HG03196 (cell line): ENCODE measurements around the gene SLC15A3.
"Not testable (repeated sequence)": the region's sequence is repeated elsewhere in the genome, so short reads cannot be mapped to it uniquely, and the experiment has no call there.

ENCODE experiments used
- ATAC-seq: cut with Tn5 transposase; IDR thresholded peaks from one replicate; pipeline ENCODE4 v1.9.1; 2021; ENCODE audit not compliant: unreplicated experiment

The SLC15A3 gene

DNA sequence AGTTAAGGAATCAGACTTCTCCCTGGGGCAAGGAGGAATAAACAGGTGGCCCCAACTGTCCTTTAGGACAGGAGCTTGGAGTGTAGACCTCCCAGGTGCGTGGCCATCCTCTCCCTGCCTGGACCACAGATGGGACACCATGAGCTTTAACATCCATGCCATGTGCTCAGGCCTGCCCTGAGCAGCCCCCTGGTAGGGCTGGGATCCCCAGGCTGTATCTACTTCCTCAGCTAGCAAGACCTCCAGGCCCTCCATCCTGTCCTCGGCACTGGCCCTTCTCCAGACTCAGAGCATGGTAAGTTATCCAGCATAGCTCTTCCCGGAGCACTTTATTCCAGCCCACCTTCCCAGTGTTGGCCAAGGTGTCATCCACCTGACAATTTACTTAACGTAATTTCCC is 25.2 kb upstream of the SLC15A3 start:
- no peak for ATAC-seq

DNA sequence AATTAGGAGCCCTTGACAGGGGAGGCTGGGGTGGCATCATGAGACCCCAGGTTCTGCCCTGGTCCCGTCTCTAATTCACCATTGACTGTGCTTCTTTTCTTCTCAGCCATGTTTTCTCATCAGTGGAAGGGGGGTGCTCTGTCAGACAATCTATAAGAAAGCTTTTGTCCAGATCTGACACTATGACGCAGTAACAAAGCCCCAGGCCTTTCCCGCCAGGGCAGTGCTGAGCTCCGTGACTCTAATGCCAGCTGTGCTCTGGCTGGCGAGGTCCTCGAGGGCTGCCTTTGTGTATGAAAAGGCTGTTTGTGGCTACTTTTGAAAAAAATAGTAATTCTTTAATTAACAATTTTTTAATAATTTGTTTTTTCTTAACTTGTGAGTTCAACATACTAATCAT is 22.8 kb upstream of the SLC15A3 start:
- ATAC-seq, result no peak

DNA sequence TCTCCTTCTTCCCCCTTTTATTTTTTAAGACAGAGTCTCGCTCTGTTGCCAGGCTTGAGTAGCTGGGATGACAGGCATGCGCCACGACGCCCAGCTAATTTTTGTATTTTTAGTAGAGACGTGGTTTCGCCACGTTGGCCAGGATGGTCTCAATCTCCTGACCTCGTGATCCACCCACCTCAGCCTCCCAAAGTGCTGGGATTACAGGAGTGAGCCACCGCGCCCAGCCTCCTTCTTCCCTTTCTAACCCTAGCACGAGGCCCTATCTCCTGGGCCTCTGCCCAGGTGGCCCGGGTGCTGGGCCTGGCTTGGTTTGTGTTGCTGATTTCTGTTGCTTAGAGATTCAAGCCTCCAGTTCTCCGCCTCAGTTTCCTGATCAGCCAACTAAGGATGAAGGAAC is 22.3 kb upstream of the SLC15A3 start:
- not testable (repeated sequence) for ATAC-seq

DNA sequence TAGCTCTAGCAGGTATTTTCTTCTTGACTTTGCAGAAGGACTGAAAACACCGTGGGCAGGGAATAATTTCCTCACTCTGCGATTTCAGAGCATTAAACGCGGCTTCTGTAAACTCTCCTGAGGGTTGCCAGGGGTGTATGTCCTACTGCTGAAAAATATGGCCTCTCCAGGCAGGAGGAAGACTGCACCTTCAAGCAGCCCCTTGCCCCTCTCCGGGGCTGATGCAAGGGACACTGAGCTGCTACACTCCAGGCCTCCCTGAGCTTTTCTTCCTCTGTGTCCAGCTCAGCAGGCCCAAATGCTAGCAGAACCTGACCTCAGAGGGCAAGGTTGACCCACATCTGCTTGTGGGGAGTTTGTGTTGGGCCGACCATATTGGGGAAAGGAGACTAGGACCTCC is 21.7 kb upstream of the SLC15A3 start:
- no peak for ATAC-seq

DNA sequence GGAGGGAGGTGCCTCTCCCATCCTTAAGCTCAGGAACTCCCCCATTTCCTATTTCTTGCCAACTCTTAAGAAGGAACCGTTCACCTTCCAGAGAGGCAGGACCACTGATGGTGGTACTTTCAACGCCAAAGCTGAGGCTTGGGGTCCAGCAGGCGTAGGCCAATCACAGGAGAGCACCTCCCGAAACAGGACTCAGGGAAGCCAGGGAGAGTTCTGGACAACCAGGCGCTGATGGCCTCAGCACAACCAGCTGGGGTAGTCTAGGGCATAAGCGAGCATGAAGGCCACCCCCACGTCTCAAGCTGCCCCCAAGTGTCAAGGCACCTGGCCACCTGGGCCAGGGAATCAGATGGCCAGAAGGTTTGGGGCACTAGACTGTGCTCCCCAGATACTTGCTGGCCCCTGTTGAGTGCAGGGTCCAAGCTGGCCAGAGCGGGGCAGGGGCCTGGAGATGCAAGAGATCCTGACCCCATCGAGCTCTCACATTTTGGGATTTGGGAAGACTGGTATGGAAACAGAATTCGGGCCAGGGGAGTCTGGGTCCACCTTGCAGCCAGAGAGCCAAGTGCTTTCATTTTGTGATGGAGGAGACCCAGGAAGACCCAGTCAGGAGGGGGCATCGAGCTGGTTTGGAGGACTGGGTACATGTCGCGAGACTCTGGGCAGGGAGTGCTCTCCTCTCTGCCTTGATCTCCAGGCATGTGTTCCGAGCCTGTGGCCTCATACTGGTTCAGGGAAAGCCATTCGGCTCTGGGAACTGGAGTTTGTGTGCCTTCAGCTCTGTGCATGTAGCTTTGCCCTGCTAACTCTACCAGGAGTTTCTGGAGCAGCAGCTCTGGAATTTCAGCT is 20.4 kb upstream of the SLC15A3 start:
- ATAC-seq, result no peak

DNA sequence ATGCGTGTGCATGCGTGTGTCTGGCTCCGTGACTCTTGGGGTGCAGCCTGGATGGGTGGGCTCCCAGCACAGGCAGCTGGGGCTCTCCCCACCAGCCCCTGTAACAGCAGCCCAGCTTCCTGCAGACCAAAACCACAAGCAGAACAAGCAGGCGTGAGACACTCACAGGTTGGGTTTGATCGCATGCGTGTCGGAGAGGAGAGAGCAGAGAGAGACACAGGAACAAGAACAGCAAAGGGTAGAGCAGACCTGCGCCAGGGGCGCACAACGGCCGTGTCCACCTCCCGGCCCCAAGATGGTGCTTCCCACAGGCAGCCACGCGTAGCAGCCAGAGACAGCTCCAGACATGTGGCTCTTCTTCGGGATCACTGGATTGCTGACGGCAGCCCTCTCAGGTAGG is 19.5 kb upstream of the SLC15A3 start, which contains the start of gene CD6:
Gene CD6 (plus strand): TSS at position 161 of the 400 bp plus-strand sequence. CDS start 186 bp downstream, at position 347.
- ATAC-seq, result no peak

DNA sequence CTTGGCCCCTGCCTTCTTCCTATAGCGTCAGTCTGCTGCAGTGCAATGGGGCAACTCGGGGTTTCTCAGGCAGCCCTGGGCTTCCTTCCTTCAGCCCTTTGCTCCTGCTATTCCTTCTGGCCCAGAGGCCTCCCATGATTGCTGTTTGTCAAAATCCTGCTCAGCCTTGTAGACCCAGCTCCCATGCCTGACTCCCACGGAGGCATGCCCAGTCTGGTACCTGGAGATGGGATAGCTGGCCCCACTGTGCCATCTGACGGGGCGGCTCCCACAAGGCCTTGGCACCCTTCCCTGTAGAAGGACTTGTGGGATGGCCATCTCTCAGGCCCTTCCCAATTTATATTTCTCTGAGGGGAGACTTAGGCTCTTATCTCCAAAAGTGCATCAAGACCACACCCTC is 18.9 kb upstream of the SLC15A3 start:
- no peak for ATAC-seq

DNA sequence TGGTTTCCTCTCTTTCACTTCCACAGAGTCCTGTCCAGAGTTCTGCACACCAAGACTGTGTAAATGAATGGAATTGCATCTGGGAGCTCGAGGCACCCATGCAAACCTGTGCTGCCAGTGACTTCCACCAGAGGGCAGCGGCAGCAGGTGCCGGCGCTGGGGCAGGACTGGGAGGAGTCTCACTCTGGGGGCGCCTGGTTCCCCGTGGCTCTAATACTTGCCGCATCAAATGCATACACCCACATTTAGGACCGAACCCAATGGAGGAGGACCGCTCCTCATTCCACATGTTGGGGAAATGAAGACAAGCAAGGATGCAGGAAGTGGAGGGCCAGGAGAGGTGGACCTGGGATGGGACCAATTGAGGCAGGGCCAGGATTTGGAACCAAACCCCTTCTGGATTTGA is 18.4 kb upstream of the SLC15A3 start:
- no peak for ATAC-seq

DNA sequence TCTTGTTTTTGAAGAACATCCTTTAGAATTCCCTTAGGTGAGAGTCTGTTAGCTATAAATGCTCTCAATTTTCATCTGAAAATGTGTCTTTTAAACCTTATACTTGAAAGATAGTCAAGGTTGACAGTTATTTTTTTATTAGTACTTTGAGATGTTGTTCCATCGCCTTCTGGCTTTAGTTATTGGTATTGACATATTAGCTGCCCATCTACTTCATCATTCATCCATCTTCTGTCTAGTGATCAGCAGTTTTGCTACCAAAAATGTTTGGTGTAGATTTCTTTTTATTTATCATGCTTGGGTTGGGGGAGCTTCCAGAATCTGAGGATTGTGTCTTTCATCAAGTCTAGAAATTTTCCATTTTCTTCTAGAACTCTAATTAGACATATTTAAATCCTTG is 16.2 kb upstream of the SLC15A3 start:
- ATAC-seq, result no peak

DNA sequence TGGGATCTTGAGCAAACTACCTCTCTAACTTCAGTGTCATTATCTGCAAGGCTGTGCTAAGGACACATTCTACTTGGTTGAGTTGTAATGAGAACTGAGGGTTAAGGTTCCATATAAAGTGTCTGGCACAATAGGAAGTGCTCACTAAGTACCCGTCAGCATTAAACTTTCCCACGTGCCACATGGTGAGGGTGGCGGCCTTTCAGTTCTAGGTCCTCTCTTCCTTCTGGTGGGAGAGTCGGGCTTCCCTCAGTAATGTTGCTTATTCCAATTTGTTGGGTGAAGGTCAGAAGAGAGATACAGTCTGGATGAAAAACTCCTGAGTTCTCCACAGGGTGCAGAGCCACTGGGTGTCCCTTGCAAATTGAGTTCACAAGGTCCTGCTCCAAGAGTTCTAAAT is 14.9 kb upstream of the SLC15A3 start:
- ATAC-seq, result no peak

DNA sequence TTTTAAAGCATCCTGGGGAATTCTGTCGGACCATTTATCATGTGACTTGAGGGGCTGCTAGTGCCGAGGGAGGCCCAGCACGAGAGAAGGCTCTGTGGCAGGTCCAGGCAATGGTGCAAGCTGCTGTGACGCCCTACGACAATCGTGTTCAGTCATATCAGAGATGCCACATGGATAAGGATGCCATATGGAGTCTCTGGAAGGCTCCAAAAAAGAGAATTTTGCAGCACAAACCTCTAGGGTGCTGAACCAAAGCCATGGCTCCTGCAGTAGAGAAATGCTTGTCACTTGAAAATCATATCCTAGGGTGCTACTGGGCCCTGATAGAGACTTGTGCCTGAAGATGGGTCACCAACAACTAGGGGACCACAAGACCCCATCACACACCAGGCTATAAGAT is 12.8 kb upstream of the SLC15A3 start:
- no peak for ATAC-seq

DNA sequence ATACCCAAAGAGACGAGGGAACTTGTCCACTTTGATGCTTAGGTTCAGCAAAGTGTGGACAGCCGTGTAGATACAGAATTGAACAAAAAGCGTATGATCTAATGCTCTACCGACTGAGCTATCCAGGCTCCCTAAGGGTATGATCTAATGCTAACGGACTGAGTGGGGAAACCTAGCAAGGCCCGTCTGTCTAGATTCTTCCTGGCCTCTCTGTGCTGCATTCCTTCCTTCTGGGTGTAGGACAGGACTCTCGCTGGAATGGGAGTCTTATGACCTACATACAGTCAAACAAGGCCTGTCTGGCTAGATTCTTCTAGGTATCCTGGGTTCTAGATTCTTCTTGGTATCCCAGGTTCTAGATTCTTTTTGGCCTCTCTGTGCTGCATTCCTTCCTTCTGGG is 8.4 kb upstream of the SLC15A3 start:
- no peak for ATAC-seq

DNA sequence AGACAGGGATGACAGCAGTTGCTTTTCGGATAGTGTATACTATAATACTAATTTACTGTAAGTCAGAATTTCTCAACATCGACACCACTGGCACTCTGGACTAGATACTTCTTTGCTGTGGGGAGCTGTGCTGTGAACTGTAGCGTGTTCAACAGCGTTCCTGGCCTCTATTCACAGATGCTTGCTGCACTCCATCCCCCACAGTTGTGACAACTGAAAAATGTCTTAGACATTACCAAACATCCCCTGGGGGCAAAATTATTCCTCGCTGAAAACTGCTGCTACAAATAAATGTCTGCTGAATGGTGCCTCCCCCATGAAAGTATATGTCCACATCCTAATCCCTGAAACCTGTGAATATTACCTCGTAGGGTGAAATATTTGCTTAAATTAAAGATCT is 7.5 kb upstream of the SLC15A3 start:
- ATAC-seq, result no peak

DNA sequence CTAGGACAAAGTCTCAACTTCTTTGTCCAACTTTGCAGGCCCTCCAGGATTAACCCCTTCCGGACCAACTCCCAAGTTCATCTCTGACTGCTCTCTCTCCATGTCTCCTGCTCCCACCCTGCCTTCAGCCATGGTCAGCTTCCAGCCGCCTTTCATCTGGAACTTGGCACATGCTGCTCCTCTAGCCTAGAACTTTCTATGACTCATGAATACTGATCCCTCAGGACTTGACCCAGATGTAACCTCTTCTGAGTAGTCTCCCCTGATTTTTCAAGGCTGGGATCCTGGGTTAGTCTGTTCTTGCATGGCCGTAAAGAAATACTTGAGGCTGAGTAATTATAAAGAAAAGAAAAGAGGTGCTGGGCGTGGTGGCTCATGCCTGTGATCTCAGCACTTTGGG is 5.2 kb upstream of the SLC15A3 start:
- no peak for ATAC-seq

DNA sequence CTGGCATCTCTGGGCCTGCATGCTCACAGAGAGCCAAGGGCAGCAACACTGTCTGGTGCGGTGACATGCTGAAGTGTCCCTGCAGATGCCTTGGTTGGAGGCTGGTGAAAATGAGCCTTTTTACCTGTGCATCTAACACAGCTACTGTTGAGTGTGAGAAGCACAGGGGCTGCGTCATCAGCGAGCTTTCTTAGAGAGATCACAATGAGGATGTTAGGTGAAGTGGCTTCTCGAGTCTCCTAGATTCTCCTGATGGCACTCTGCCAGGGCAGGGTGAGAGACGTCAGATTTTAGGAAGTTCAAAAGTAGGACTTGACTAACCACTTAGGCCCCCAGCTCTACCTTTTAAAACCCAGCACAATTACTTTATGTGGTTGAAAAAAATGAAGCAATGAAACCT is 3.6 kb upstream of the SLC15A3 start:
- no peak for ATAC-seq

DNA sequence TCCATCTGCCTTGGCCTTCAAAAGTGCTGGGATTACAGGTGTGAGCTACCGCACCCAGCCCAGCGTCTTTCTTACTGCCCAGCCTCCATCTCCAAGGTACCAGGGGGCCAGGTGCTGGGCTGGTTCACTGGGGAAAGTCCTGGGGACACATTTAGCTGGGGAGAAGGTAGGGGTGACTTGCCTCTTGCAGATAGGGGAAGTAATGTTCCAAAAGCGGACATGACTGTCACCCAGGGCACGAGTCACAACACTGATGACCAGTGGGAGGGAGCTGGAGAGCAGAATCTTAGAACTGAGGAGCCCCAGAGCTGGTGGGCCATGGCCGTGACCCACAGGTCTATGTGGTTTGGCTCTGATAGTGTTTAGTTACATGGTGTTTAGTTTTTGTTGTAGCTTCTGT is 2.4 kb upstream of the SLC15A3 start:
- ATAC-seq, result no peak

DNA sequence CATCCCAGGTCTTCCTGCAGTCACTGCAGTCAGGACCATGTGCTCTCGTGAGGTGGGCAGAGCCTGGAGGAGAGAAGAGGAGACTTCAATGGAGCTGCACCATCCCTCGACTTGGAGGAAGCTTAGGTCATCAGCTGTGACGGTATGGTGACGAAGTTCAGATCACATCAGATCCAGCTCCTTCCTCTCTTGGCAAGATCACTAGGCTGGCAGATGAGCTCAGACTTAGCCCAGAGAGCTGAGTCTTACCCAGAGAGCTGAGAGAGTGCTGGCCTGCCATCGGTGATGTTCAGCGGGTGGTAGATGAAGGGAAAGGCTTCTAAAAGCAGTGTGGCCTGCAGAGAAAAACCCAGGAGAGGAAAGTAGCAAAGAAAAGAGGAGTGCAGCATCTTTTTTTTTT is 1.8 kb upstream of the SLC15A3 start:
- ATAC-seq, result no peak

DNA sequence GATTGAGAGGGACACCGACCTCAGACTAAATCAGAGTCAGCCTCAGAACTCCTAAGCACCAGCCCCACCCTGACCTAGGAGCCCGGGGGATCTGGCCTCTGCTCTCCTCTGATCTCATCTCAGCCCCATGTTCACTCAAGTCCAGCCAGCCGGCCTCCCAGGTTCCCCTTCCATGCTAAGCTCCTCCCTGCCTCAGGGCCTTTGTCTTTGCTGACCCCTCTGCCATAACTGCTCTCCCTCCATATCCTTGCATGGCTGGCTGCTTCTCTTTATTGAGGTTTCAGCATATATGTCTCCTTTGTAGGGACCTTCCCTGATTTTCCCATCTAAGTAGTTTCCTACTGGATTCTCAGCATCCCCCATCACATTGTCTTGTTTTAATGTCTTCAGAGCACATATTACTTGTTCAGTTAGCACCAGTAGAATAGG is 780 bp upstream of the SLC15A3 start:
- no peak for ATAC-seq

DNA sequence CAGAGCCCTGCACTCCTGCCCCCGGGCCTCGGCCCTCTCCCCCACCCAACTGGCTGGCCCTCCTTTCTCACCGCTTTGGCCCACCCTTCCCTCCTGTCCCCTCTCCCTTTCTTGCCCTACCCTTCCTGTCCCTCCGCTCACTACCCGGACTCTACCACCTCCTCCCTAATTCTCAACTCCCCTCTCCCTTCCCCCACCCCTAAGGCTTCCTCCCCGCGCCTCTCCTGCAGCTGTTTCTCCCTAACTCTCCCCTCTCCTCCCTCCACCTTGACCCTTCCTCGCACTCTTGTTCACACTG is 421 bp downstream of the SLC15A3 start:
- ATAC-seq, result no peak

DNA sequence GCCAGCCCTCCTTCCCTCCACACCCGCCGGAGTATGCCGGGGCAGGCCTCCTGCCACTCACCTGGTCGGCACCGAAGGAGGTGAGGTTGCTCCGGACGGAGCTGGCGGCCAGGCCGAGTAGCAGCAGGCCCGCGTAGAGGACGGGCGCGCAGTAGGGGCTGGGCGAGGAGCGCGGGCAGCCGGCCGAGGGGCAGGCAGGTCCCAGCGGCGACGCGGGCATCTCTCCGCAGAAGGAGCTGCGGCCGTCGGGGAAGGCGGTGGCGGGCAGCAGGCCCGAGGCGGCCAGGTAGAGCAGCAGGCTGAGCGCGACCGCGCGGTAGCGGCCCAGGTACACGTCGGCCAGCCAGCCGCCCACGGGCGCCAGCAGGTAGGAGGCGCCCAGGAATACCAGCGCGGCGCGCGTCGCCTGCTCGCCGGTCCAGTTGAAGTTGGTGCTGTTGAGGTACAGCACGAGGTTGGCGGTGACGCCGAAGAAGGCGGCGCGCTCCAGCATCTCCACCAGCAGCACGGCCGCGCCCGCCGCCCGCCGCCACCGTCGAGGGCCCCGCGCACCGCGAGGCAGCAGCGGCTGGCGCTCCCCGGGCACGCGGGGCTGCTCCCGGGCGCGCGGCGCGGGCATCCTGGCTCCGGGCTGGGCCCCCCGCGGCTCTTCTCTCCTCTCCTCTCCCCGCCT is 907 bp downstream of the SLC15A3 start:
- ATAC-seq, result no peak

DNA sequence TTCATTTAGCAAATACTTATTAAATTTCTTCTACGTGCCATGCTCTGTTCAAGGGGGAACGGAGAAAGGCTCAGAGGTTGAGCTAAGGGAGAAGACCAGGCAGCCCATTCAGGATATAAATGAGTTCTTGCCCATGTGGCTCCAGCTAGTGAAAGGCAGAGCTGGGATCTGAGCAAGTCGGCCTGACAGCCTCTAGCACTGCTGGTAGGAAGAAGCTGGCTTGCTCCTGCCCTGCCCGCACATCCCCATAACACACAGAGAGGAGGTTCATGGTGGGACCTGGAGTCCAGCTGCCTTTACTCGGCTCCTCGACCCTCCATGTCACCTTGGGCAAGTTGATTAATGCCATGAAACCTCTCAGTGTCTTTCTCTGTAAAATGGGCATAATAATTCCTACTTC is 2.0 kb downstream of the SLC15A3 start:
- no peak for ATAC-seq

DNA sequence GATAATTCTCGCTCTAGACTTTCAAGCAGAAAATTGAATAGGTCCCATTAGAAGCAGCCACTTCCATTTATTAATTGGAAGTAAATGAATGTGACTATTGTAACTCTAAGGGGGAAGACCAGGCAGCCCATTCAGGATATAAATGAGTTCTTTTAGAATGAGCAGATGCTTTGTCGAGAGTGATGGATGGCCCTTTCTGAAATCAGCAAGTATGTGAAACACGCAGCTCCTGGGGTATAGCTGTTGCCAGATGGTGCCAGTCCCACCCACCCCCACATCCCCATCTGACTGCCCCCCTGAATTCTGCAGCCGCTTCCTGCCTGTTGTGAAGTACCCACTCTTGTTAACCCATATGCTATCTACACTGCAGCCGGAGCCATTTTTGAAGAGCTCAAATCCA is 3.7 kb downstream of the SLC15A3 start:
- ATAC-seq, result no peak

DNA sequence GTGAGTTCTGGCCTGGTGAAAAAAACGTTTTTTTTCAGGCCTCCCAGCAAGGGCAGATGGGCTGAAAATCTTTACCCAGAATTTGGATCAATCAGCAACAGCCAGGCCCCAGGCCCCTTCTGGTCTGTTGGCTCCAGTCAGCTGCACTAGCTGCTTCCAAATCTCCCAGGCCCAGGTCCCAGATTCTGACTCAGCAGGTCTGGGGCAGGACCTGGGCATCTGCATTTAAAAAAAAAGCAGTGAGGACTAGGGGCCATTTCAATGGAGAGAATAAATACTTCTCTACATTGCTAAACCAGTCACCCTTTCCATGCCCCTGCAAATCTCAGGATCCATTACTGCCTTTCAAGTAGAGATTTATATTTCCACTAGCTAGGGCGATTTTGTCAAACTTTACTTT is 4.3 kb downstream of the SLC15A3 start:
- ATAC-seq, result no peak
